ENCODE results near the gene ANXA5. TPM values are rescaled to one million over a fixed set of nuclear protein-coding genes. Genes with fewer than 3 reads are reported as not detected.

The ANXA5 gene
- total RNA-seq, 1 experiment from 2014 or later: 222 TPM

- POLR2A ChIA-PET: no interaction called here
- TF ChIP-seq POLR2AphosphoS5 (IDR thresholded peaks at IDR 0.05; ENCODE audit: low read depth, low read length) (no peak), SIN3A (IDR thresholded peaks at IDR 0.05; ENCODE audit: borderline replicate concordance, insufficient read depth, low read depth, low read length) (no peak), TCF7L2 (IDR thresholded peaks at IDR 0.05; ENCODE audit: low read depth, low read length) (no peak), REST (IDR thresholded peaks at IDR 0.05; ENCODE audit: insufficient read depth in 1 of 2, low read depth in 2 of 2, low read length in 1 of 2) (no peak)
- TF ChIP-seq, protein P1, sequence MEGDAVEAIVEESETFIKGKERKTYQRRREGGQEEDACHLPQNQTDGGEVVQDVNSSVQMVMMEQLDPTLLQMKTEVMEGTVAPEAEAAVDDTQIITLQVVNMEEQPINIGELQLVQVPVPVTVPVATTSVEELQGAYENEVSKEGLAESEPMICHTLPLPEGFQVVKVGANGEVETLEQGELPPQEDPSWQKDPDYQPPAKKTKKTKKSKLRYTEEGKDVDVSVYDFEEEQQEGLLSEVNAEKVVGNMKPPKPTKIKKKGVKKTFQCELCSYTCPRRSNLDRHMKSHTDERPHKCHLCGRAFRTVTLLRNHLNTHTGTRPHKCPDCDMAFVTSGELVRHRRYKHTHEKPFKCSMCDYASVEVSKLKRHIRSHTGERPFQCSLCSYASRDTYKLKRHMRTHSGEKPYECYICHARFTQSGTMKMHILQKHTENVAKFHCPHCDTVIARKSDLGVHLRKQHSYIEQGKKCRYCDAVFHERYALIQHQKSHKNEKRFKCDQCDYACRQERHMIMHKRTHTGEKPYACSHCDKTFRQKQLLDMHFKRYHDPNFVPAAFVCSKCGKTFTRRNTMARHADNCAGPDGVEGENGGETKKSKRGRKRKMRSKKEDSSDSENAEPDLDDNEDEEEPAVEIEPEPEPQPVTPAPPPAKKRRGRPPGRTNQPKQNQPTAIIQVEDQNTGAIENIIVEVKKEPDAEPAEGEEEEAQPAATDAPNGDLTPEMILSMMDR (IDR thresholded peaks at IDR 0.05): no peak
- intact Hi-C loops (cut with micrococcal nuclease; ENCODE audit: unreplicated experiment): loop anchor here (1.0 kb wide), 1 partner anchor 29 kb away; no protein-coding TSS in a partner anchor
- peaks cover 3% of the 10 kb centered on the region for H3K36me3 ChIP-seq (ENCODE audit: control insufficient read depth, insufficient read depth, low read length)
- in situ Hi-C loops (cut with HindIII; ENCODE audit: low pct_unique_long_range_greater_than_20kb, low sequenced_read_pairs): no loop called here
- peak overlapping the region; percentile 84 for H3K4me3 ChIP-seq (ENCODE audit: low read depth in 2 of 2, low read length in 2 of 2)
- DNase-seq (ENCODE audit: low read depth, low spot score) (no peak), ATAC-seq (no peak)
- H3K27ac ChIP-seq (ENCODE audit: low read length): peak overlapping the region; percentile 87
- BruUV-seq (replicated peaks): TSS peak; percentile 90
- CTCF ChIA-PET: no interaction called here
- H3K4me1 ChIP-seq (ENCODE audit: control insufficient read depth, insufficient read depth, low read length): peaks cover 14% of the 10 kb centered on the region
- no peaks in the 10 kb centered on the region for H3K27me3 ChIP-seq (ENCODE audit: control insufficient read depth, insufficient read depth, low read length)
- no peaks in the 10 kb centered on the region for H3K9me3 ChIP-seq (ENCODE audit: control insufficient read depth, insufficient read depth, low read depth, low read length)
These were observed 784 bp upstream of the ANXA5 start for GRCh38 chr4:121697564-121697963.

GRCh38 chr4:121696170-121696580, 605 bp downstream of the ANXA5 start:
- BruUV-seq (replicated peaks): no TSS peak
- peak overlapping the region; percentile 84 for H3K4me3 ChIP-seq (ENCODE audit: low read depth in 2 of 2, low read length in 2 of 2)
- in situ Hi-C loops (cut with HindIII; ENCODE audit: low pct_unique_long_range_greater_than_20kb, low sequenced_read_pairs): no loop called here
- CTCF ChIA-PET: interaction anchor here (0.6 to 0.7 kb wide), 2 partner anchors 29 to 54 kb away, joined by 4 to 10 read pairs; no protein-coding TSS in a partner anchor
- POLR2A ChIA-PET: interaction anchor here (0.7 kb wide), 1 partner anchor 27 kb away, joined by 4 read pairs; no protein-coding TSS in a partner anchor
- H3K4me1 ChIP-seq (ENCODE audit: control insufficient read depth, insufficient read depth, low read length): peaks cover 25% of the 10 kb centered on the region
- DNase-seq (ENCODE audit: low read depth, low spot score) (no peak), ATAC-seq (no peak; the same call in 1 of the 2 replicates)
- intact Hi-C loops (cut with micrococcal nuclease; ENCODE audit: unreplicated experiment): no loop called here
- H3K27ac ChIP-seq (ENCODE audit: low read length): peak overlapping the region; percentile 85
- no peaks in the 10 kb centered on the region for H3K27me3 ChIP-seq (ENCODE audit: control insufficient read depth, insufficient read depth, low read length)
- no peaks in the 10 kb centered on the region for H3K9me3 ChIP-seq (ENCODE audit: control insufficient read depth, insufficient read depth, low read depth, low read length)
- TF ChIP-seq REST (IDR thresholded peaks at IDR 0.05; ENCODE audit: insufficient read depth in 1 of 2, low read depth in 2 of 2, low read length in 1 of 2) (no peak), TCF7L2 (IDR thresholded peaks at IDR 0.05; ENCODE audit: low read depth, low read length) (no peak), SIN3A (IDR thresholded peaks at IDR 0.05; ENCODE audit: borderline replicate concordance, insufficient read depth, low read depth, low read length) (no peak), POLR2AphosphoS5 (IDR thresholded peaks at IDR 0.05; ENCODE audit: low read depth, low read length) (no peak)
- TF ChIP-seq, protein P1 (IDR thresholded peaks at IDR 0.05): no peak
- H3K36me3 ChIP-seq (ENCODE audit: control insufficient read depth, insufficient read depth, low read length): peaks cover 3% of the 10 kb centered on the region
